ENCODE measurements around the gene RAB38.

The RAB38 gene

GRCh38 chr11:88103337-88104206 lies 71.7 kb downstream of the RAB38 start:
- no peak for DNase-seq (ENCODE audit: low read depth)

GRCh38 chr11:88102598-88102934 lies 72.7 kb downstream of the RAB38 start:
- no peak for DNase-seq (ENCODE audit: low read depth)

- no peak for DNase-seq (ENCODE audit: low read depth)
These were observed 73.2 kb downstream of the RAB38 start for GRCh38 chr11:88101881-88102597.

GRCh38 chr11:88100151-88100550 lies 75.1 kb downstream of the RAB38 start:
- DNase-seq (ENCODE audit: low read depth): no peak

GRCh38 chr11:88098289-88098688 lies 77.0 kb downstream of the RAB38 start:
- DNase-seq (ENCODE audit: low read depth): no peak

- no peak for DNase-seq (ENCODE audit: low read depth)
These were observed 86.1 kb downstream of the RAB38 start for GRCh38 chr11:88089134-88089533.

GRCh38 chr11:88087337-88087736 lies 87.9 kb downstream of the RAB38 start:
- DNase-seq (ENCODE audit: low read depth): no peak

GRCh38 chr11:88086297-88086696 lies 88.9 kb downstream of the RAB38 start:
- no peak for DNase-seq (ENCODE audit: low read depth)

- no peak for DNase-seq (ENCODE audit: low read depth)
These were observed 104.8 kb downstream of the RAB38 start for GRCh38 chr11:88070437-88070836.

- DNase-seq (ENCODE audit: low read depth): no peak
These were observed 106.2 kb downstream of the RAB38 start for GRCh38 chr11:88068848-88069554.

GRCh38 chr11:88066090-88066489 lies 109.2 kb downstream of the RAB38 start:
- no peak for DNase-seq (ENCODE audit: low read depth)

- no peak for DNase-seq (ENCODE audit: low read depth)
These were observed 111.0 kb downstream of the RAB38 start for GRCh38 chr11:88064097-88064705.

Measured in stimulated activated CD8-positive, alpha-beta memory T cell treated with anti-CD3 and anti-CD28 coated beads, Interleukin-12 subunit alpha, Interleukin-12 subunit beta, amount 100 ng/mL, for 4 hours (primary cell).